HL-60 (cell line): ENCODE data around the gene FAXC.
A peak's percentile ranks its signal among the peaks of the same experiment; 100 is the strongest.
"Not testable (repeated sequence)": the region's sequence is repeated elsewhere in the genome, so short reads cannot be mapped to it uniquely, and the experiment has no call there.

ENCODE experiments used
- DNase-seq, 2 experiments: peaks; one replicate each; pipeline ENCODE4 v3.0.0-alpha.2; 2010 to 2020; ENCODE audit warnings: low read depth in 1 of 2, low spot score in 1 of 2
- H3K27ac ChIP-seq: fragments of 250-450 bp; sonication (Bioruptor Pico); replicated peaks from 2 replicates; pipeline ENCODE4 v1.5.1; 2020; ENCODE audit warnings: mild to moderate bottlenecking, moderate library complexity
- H3K27me3 ChIP-seq: fragments of 250-450 bp; sonication (Bioruptor Pico); 2 replicates; pipeline ENCODE4 v1.5.1; 2021; ENCODE audit warnings: mild to moderate bottlenecking, moderate library complexity; ENCODE audit not compliant: insufficient read depth, poor library complexity, severe bottlenecking
- H3K4me3 ChIP-seq: replicated peaks from 2 replicates; pipeline ENCODE4 v1.5.1; 2011; ENCODE audit warnings: mild to moderate bottlenecking, control low read depth, low read length; ENCODE audit not compliant: insufficient read depth
- CTCF ChIP-seq: IDR thresholded peaks from one replicate; pipeline ENCODE4 v1.5.1; 2011; ENCODE audit warnings: low read length, control low read depth, inconsistent platforms; ENCODE audit not compliant: insufficient read depth
- GABPA ChIP-seq: IDR thresholded peaks from 2 replicates; pipeline ENCODE4 v1.6.1; 2012; ENCODE audit warnings: low read depth
- POLR2AphosphoS5 ChIP-seq: IDR thresholded peaks from 2 replicates; pipeline ENCODE4 v1.6.1; 2012; ENCODE audit warnings: low read depth
- REST ChIP-seq: IDR thresholded peaks from 2 replicates; pipeline ENCODE4 v1.6.1; 2012; ENCODE audit warnings: low read depth; ENCODE audit not compliant: insufficient replicate concordance
- SPI1 ChIP-seq: IDR thresholded peaks from 2 replicates; pipeline ENCODE4 v1.6.1; 2012; ENCODE audit warnings: low read depth, mild to moderate bottlenecking, borderline replicate concordance

Gene FAXC

GRCh38 chr6:99344289-99344688, 5.2 kb downstream of the FAXC start:
- Histone ChIP-seq H3K27ac (no peak overlapping the region), H3K27me3 (peaks cover 44% of the 10 kb centered on the region), H3K4me3 (no peak overlapping the region)
- no peak for DNase-seq
- TF ChIP-seq SPI1 (no peak), REST (no peak), POLR2AphosphoS5 (no peak), GABPA (no peak), CTCF (no peak)

GRCh38 chr6:99341862-99342455, 7.5 kb downstream of the FAXC start:
- H3K27me3 ChIP-seq, result peaks cover 29% of the 10 kb centered on the region
- H3K4me3 ChIP-seq, result no peak overlapping the region
- TF ChIP-seq POLR2AphosphoS5, result no peak
- H3K27ac ChIP-seq, result no peak overlapping the region
- DNase-seq, result no peak

GRCh38 chr6:99338188-99338587, 11.3 kb downstream of the FAXC start:
- peaks cover 8% of the 10 kb centered on the region for H3K27me3 ChIP-seq
- no peak for DNase-seq
- no peak overlapping the region for H3K27ac ChIP-seq
- H3K4me3 ChIP-seq, result no peak overlapping the region
- no peak for TF ChIP-seq POLR2AphosphoS5
- TF ChIP-seq SPI1, result no peak
- TF ChIP-seq REST, result no peak
- TF ChIP-seq CTCF, result no peak
- TF ChIP-seq GABPA, result no peak

- not testable (repeated sequence) for H3K4me3 ChIP-seq, H3K27me3 ChIP-seq, H3K27ac ChIP-seq
- peak in 1 of 2 experiments; percentile 18 for DNase-seq
Measured at GRCh38 chr6:99335298-99335697, 14.2 kb downstream of the FAXC start.

- H3K27me3 ChIP-seq, result peaks cover 4% of the 10 kb centered on the region
- no peak overlapping the region for H3K4me3 ChIP-seq
- no peak overlapping the region for H3K27ac ChIP-seq
- peak; percentile 14 to 47 for DNase-seq
- TF ChIP-seq REST, result no peak
- no peak for TF ChIP-seq SPI1
- TF ChIP-seq POLR2AphosphoS5, result no peak
- no peak for TF ChIP-seq GABPA
- TF ChIP-seq CTCF, result peak; percentile 79
Measured at GRCh38 chr6:99334526-99335127, 14.8 kb downstream of the FAXC start.
